ENCODE measurements around the gene FOXJ3. TPM values are rescaled to one million over a fixed set of nuclear protein-coding genes. Genes with fewer than 3 reads are reported as not detected.

FOXJ3 gene
- total RNA-seq, 1 experiment from 2014 or later, result 55.3 TPM

- Histone ChIP-seq H3K4me3 (ENCODE audit: low read depth in 2 of 2, low read length in 2 of 2) (no peak overlapping the region), H3K27ac (ENCODE audit: low read length) (no peak overlapping the region), H3K4me1 (ENCODE audit: control insufficient read depth, insufficient read depth, low read length) (peaks cover 24% of the 10 kb centered on the region), H3K9me3 (ENCODE audit: control insufficient read depth, insufficient read depth, low read depth, low read length) (no peaks in the 10 kb centered on the region), H3K36me3 (ENCODE audit: control insufficient read depth, insufficient read depth, low read length) (0 out of 2 replicates have a peak, but pooled peaks cover 2% of the 10 kb centered on the region), H3K27me3 (ENCODE audit: control insufficient read depth, insufficient read depth, low read length) (no peaks in the 10 kb centered on the region)
- no TSS peak for BruUV-seq (replicated peaks)
- ChIA-PET CTCF (no interaction called here), POLR2A (interaction anchor here (0.6 kb wide), 1 partner anchor 43 kb away, joined by 4 read pairs; no protein-coding TSS in a partner anchor)
- in situ Hi-C loops (cut with HindIII; ENCODE audit: low pct_unique_long_range_greater_than_20kb, low sequenced_read_pairs), result no loop called here
- intact Hi-C loops (cut with micrococcal nuclease; ENCODE audit: unreplicated experiment), result no loop called here
- DNase-seq (ENCODE audit: low read depth, low spot score) (no peak), ATAC-seq (no peak)
- TF ChIP-seq POLR2AphosphoS5 (IDR thresholded peaks at IDR 0.05; ENCODE audit: low read depth, low read length) (no peak), SIN3A (IDR thresholded peaks at IDR 0.05; ENCODE audit: borderline replicate concordance, insufficient read depth, low read depth, low read length) (no peak), TCF7L2 (IDR thresholded peaks at IDR 0.05; ENCODE audit: low read depth, low read length) (no peak), REST (IDR thresholded peaks at IDR 0.05; ENCODE audit: insufficient read depth in 1 of 2, low read depth in 2 of 2, low read length in 1 of 2) (no peak), CTCF (IDR thresholded peaks at IDR 0.05) (no peak)
Measured at GRCh38 chr1:42325014-42325402, 10.0 kb downstream of the FOXJ3 start.

GRCh38 chr1:42324398-42325013, 10.5 kb downstream of the FOXJ3 start:
- no peaks in the 10 kb centered on the region for H3K9me3 ChIP-seq (ENCODE audit: control insufficient read depth, insufficient read depth, low read depth, low read length)
- intact Hi-C loops (cut with micrococcal nuclease; ENCODE audit: unreplicated experiment), result no loop called here
- H3K27me3 ChIP-seq (ENCODE audit: control insufficient read depth, insufficient read depth, low read length), result no peaks in the 10 kb centered on the region
- CTCF ChIA-PET, result no interaction called here
- TF ChIP-seq POLR2AphosphoS5 (IDR thresholded peaks at IDR 0.05; ENCODE audit: low read depth, low read length), result no peak
- POLR2A ChIA-PET, result no interaction called here
- peak; percentile 68 for ATAC-seq
- no TSS peak for BruUV-seq (replicated peaks)
- peaks cover 28% of the 10 kb centered on the region for H3K4me1 ChIP-seq (ENCODE audit: control insufficient read depth, insufficient read depth, low read length)
- H3K27ac ChIP-seq (ENCODE audit: low read length), result no peak overlapping the region
- H3K36me3 ChIP-seq (ENCODE audit: control insufficient read depth, insufficient read depth, low read length), result 0 out of 2 replicates have a peak, but pooled peaks cover 2% of the 10 kb centered on the region
- in situ Hi-C loops (cut with HindIII; ENCODE audit: low pct_unique_long_range_greater_than_20kb, low sequenced_read_pairs), result no loop called here
- DNase-seq (ENCODE audit: low read depth, low spot score), result no peak
- H3K4me3 ChIP-seq (ENCODE audit: low read depth in 2 of 2, low read length in 2 of 2), result no peak overlapping the region

GRCh38 chr1:42323551-42323950, 11.5 kb downstream of the FOXJ3 start:
- no peak for TF ChIP-seq SIN3A (IDR thresholded peaks at IDR 0.05; ENCODE audit: borderline replicate concordance, insufficient read depth, low read depth, low read length)
- no peak for TF ChIP-seq CTCF (IDR thresholded peaks at IDR 0.05)
- TF ChIP-seq REST (IDR thresholded peaks at IDR 0.05; ENCODE audit: insufficient read depth in 1 of 2, low read depth in 2 of 2, low read length in 1 of 2), result no peak
- TF ChIP-seq POLR2AphosphoS5 (IDR thresholded peaks at IDR 0.05; ENCODE audit: low read depth, low read length), result no peak
- TF ChIP-seq TCF7L2 (IDR thresholded peaks at IDR 0.05; ENCODE audit: low read depth, low read length), result no peak
- ATAC-seq (no peak), DNase-seq (ENCODE audit: low read depth, low spot score) (no peak)
- CTCF ChIA-PET, result no interaction called here
- Histone ChIP-seq H3K4me1 (ENCODE audit: control insufficient read depth, insufficient read depth, low read length) (peaks cover 28% of the 10 kb centered on the region), H3K4me3 (ENCODE audit: low read depth in 2 of 2, low read length in 2 of 2) (no peak overlapping the region), H3K27ac (ENCODE audit: low read length) (no peak overlapping the region), H3K27me3 (ENCODE audit: control insufficient read depth, insufficient read depth, low read length) (no peaks in the 10 kb centered on the region), H3K36me3 (ENCODE audit: control insufficient read depth, insufficient read depth, low read length) (0 out of 2 replicates have a peak, but pooled peaks cover 2% of the 10 kb centered on the region), H3K9me3 (ENCODE audit: control insufficient read depth, insufficient read depth, low read depth, low read length) (no peaks in the 10 kb centered on the region)
- intact Hi-C loops (cut with micrococcal nuclease; ENCODE audit: unreplicated experiment), result no loop called here
- in situ Hi-C loops (cut with HindIII; ENCODE audit: low pct_unique_long_range_greater_than_20kb, low sequenced_read_pairs), result no loop called here
- POLR2A ChIA-PET, result no interaction called here
- BruUV-seq (replicated peaks), result no TSS peak
